ENCODE results near the gene VSIG10. TPM values are rescaled to one million over a fixed set of nuclear protein-coding genes. Genes with fewer than 3 reads are reported as not detected.

The VSIG10 gene
- total RNA-seq, 2 donors from 2014 or later: 3.1 to 4.5 TPM

- Mint-ChIP-seq H3K36me3 (ENCODE audit: insufficient read depth in 2 of 2) (peaks cover 8 to 12% of the 10 kb centered on the region in 2 donors), H3K27ac (peak overlapping the region; percentile 98), H3K4me3 (peak overlapping the region; percentile 89 to 94), H3K9me3 (no peaks in the 10 kb centered on the region), H3K4me1 (ENCODE audit: low read depth) (peaks cover 49% of the 10 kb centered on the region), H3K27me3 (ENCODE audit: low read depth) (peaks cover 13% of the 10 kb centered on the region)
- DNase-seq: peak in 1 of 2 donors; percentile 29
- peak; percentile 14 to 17 for ATAC-seq (replicated peaks in 1 of 2)
Observed at GRCh38 chr12:118061873-118062843, 41.7 kb downstream of the VSIG10 start.

GRCh38 chr12:118061011-118061872, 42.6 kb downstream of the VSIG10 start, which contains the start of gene WSB2:
Gene WSB2 (minus strand): TSS chr12:118061179. CDS start chr12:118061048, 131 bp downstream.
- peak; percentile 57 to 64 for ATAC-seq (replicated peaks in 1 of 2)
- H3K36me3 Mint-ChIP-seq (ENCODE audit: insufficient read depth in 2 of 2): peaks cover 8 to 12% of the 10 kb centered on the region in 2 donors
- peaks cover 6% of the 10 kb centered on the region for H3K27me3 Mint-ChIP-seq (ENCODE audit: low read depth)
- peak within 1 kb of the TSS; percentile 98 for H3K27ac Mint-ChIP-seq
- H3K9me3 Mint-ChIP-seq: no peaks in the 10 kb centered on the region
- H3K4me3 Mint-ChIP-seq: peak within 1 kb of the TSS; percentile 89 to 94
- peaks cover 50% of the 10 kb centered on the region for H3K4me1 Mint-ChIP-seq (ENCODE audit: low read depth)
- peak; percentile 68 to 76 for DNase-seq

- ATAC-seq (replicated peaks in 1 of 2): peak; percentile 27 to 55
- H3K27me3 Mint-ChIP-seq (ENCODE audit: low read depth): peaks cover 2% of the 10 kb centered on the region
- H3K36me3 Mint-ChIP-seq (ENCODE audit: insufficient read depth in 2 of 2): peaks cover 8 to 12% of the 10 kb centered on the region in 2 donors
- H3K9me3 Mint-ChIP-seq: no peaks in the 10 kb centered on the region
- peak overlapping the region; percentile 83 to 87 for H3K4me3 Mint-ChIP-seq
- peak overlapping the region; percentile 94 for H3K27ac Mint-ChIP-seq
- DNase-seq: peak; percentile 37 to 58
- H3K4me1 Mint-ChIP-seq (ENCODE audit: low read depth): peaks cover 53% of the 10 kb centered on the region
Observed at GRCh38 chr12:118060301-118061010, 43.4 kb downstream of the VSIG10 start.

GRCh38 chr12:118059341-118060191, 44.2 kb downstream of the VSIG10 start:
- no peaks in the 10 kb centered on the region for H3K9me3 Mint-ChIP-seq
- ATAC-seq (replicated peaks in 1 of 2) (no peak), DNase-seq (no peak)
- H3K36me3 Mint-ChIP-seq (ENCODE audit: insufficient read depth in 2 of 2): peaks cover 8 to 12% of the 10 kb centered on the region in 2 donors
- H3K4me3 Mint-ChIP-seq: peak overlapping the region; percentile 83 to 87
- H3K27me3 Mint-ChIP-seq (ENCODE audit: low read depth): no peaks in the 10 kb centered on the region
- peak overlapping the region; percentile 94 for H3K27ac Mint-ChIP-seq
- peaks cover 49% of the 10 kb centered on the region for H3K4me1 Mint-ChIP-seq (ENCODE audit: low read depth)

GRCh38 chr12:118058881-118059280, 44.9 kb downstream of the VSIG10 start:
- peaks cover 43% of the 10 kb centered on the region for H3K4me1 Mint-ChIP-seq (ENCODE audit: low read depth)
- H3K27ac Mint-ChIP-seq: peak overlapping the region; percentile 94
- peaks cover 8 to 12% of the 10 kb centered on the region in 2 donors for H3K36me3 Mint-ChIP-seq (ENCODE audit: insufficient read depth in 2 of 2)
- DNase-seq (no peak), ATAC-seq (replicated peaks in 1 of 2) (no peak)
- H3K4me3 Mint-ChIP-seq: peak overlapping the region; percentile 83 to 87
- no peaks in the 10 kb centered on the region for H3K9me3 Mint-ChIP-seq
- H3K27me3 Mint-ChIP-seq (ENCODE audit: low read depth): no peaks in the 10 kb centered on the region

- Mint-ChIP-seq H3K4me1 (ENCODE audit: low read depth) (peaks cover 45% of the 10 kb centered on the region), H3K4me3 (no peak overlapping the region), H3K27me3 (ENCODE audit: low read depth) (no peaks in the 10 kb centered on the region), H3K36me3 (ENCODE audit: insufficient read depth in 2 of 2) (peaks cover 8 to 12% of the 10 kb centered on the region in 2 donors), H3K9me3 (no peaks in the 10 kb centered on the region), H3K27ac (peak overlapping the region; percentile 21)
- DNase-seq: no peak
- no peak for ATAC-seq (replicated peaks in 1 of 2)
Observed at GRCh38 chr12:118058227-118058626, 45.6 kb downstream of the VSIG10 start.

- Mint-ChIP-seq H3K4me3 (no peak overlapping the region), H3K27me3 (ENCODE audit: low read depth) (no peaks in the 10 kb centered on the region), H3K27ac (no peak overlapping the region), H3K9me3 (no peaks in the 10 kb centered on the region), H3K36me3 (ENCODE audit: insufficient read depth in 2 of 2) (peaks cover 5 to 14% of the 10 kb centered on the region in 2 donors), H3K4me1 (ENCODE audit: low read depth) (peaks cover 59% of the 10 kb centered on the region)
- DNase-seq: no peak
- ATAC-seq (replicated peaks in 1 of 2): no peak
Observed at GRCh38 chr12:118055865-118056773, 47.7 kb downstream of the VSIG10 start.

- peaks cover 6 to 23% of the 10 kb centered on the region in 2 donors for H3K36me3 Mint-ChIP-seq (ENCODE audit: insufficient read depth in 2 of 2)
- no peaks in the 10 kb centered on the region for H3K9me3 Mint-ChIP-seq
- no peaks in the 10 kb centered on the region for H3K27me3 Mint-ChIP-seq (ENCODE audit: low read depth)
- DNase-seq: peak; percentile 77 to 80
- no peak overlapping the region for H3K27ac Mint-ChIP-seq
- ATAC-seq (replicated peaks in 1 of 2): peak; percentile 59 to 70
- H3K4me1 Mint-ChIP-seq (ENCODE audit: low read depth): peaks cover 64% of the 10 kb centered on the region
- H3K4me3 Mint-ChIP-seq: no peak overlapping the region
Observed at GRCh38 chr12:118055144-118055557, 48.7 kb downstream of the VSIG10 start.

GRCh38 chr12:118053071-118053985, 50.5 kb downstream of the VSIG10 start:
- Mint-ChIP-seq H3K4me3 (peak overlapping the region; percentile 21 to 64), H3K27ac (peak overlapping the region; percentile 69), H3K27me3 (ENCODE audit: low read depth) (no peaks in the 10 kb centered on the region), H3K36me3 (ENCODE audit: insufficient read depth in 2 of 2) (peaks cover 9 to 29% of the 10 kb centered on the region in 2 donors), H3K4me1 (ENCODE audit: low read depth) (peaks cover 48% of the 10 kb centered on the region), H3K9me3 (no peaks in the 10 kb centered on the region)
- no peak for DNase-seq
- ATAC-seq (replicated peaks in 1 of 2): no peak

GRCh38 chr12:118052324-118053070, 51.3 kb downstream of the VSIG10 start:
- ATAC-seq (replicated peaks in 1 of 2) (peak; percentile 71 to 73), DNase-seq (peak; percentile 60 to 66)
- Mint-ChIP-seq H3K27ac (peak overlapping the region; percentile 69), H3K27me3 (ENCODE audit: low read depth) (no peaks in the 10 kb centered on the region), H3K9me3 (no peaks in the 10 kb centered on the region), H3K36me3 (ENCODE audit: insufficient read depth in 2 of 2) (peaks cover 9 to 29% of the 10 kb centered on the region in 2 donors), H3K4me1 (ENCODE audit: low read depth) (peaks cover 48% of the 10 kb centered on the region), H3K4me3 (peak overlapping the region; percentile 21 to 64)
